HG03175 (cell line): ENCODE measurements around the gene TCAIM.

Experiments
- ATAC-seq: cut with Tn5 transposase; IDR thresholded peaks from one replicate; pipeline ENCODE4 v1.9.1; 2021; ENCODE audit warnings: mild to moderate bottlenecking, moderate library complexity; ENCODE audit not compliant: unreplicated experiment

Gene TCAIM

GRCh38 chr3:44338010-44338827, at the start of gene TCAIM:
Gene TCAIM (plus strand): TSS chr3:44338766. CDS start chr3:44354783, 16,017 bp downstream.
- ATAC-seq: peak; percentile 94

GRCh38 chr3:44289882-44290462, 48.6 kb upstream of the TCAIM start:
- ATAC-seq: no peak

- ATAC-seq: no peak
Observed at GRCh38 chr3:44292276-44292675, 46.3 kb upstream of the TCAIM start.

GRCh38 chr3:44292947-44293346, 45.6 kb upstream of the TCAIM start:
- no peak for ATAC-seq

- ATAC-seq: no peak
Observed at GRCh38 chr3:44297255-44297654, 41.3 kb upstream of the TCAIM start.

GRCh38 chr3:44301746-44302145, 36.8 kb upstream of the TCAIM start:
- no peak for ATAC-seq

GRCh38 chr3:44309500-44309899, 29.1 kb upstream of the TCAIM start:
- ATAC-seq: no peak

GRCh38 chr3:44318891-44319311, 19.7 kb upstream of the TCAIM start:
- no peak for ATAC-seq

- ATAC-seq: no peak
Observed at GRCh38 chr3:44321335-44321734, 17.2 kb upstream of the TCAIM start.

- no peak for ATAC-seq
Observed at GRCh38 chr3:44323341-44323955, 15.1 kb upstream of the TCAIM start.

GRCh38 chr3:44324584-44324983, 14.0 kb upstream of the TCAIM start:
- ATAC-seq: no peak

GRCh38 chr3:44326019-44326418, 12.5 kb upstream of the TCAIM start:
- ATAC-seq: no peak

GRCh38 chr3:44326515-44326914, 12.1 kb upstream of the TCAIM start:
- ATAC-seq: no peak

GRCh38 chr3:44329946-44330345, 8.6 kb upstream of the TCAIM start:
- ATAC-seq: no peak

GRCh38 chr3:44330444-44330843, 8.1 kb upstream of the TCAIM start:
- ATAC-seq: no peak

GRCh38 chr3:44334326-44334725, 4.2 kb upstream of the TCAIM start:
- ATAC-seq: no peak

- ATAC-seq: no peak
Observed at GRCh38 chr3:44337248-44337785, 1.2 kb upstream of the TCAIM start.

GRCh38 chr3:44338828-44339127, 212 bp downstream of the TCAIM start:
- ATAC-seq: no peak

GRCh38 chr3:44339181-44340057, 853 bp downstream of the TCAIM start:
- ATAC-seq: no peak

GRCh38 chr3:44340058-44340395, 1.5 kb downstream of the TCAIM start:
- no peak for ATAC-seq

- ATAC-seq: no peak
Observed at GRCh38 chr3:44342176-44342790, 3.7 kb downstream of the TCAIM start.
